ENCODE results near the gene EGFR. TPM values are rescaled to one million over a fixed set of nuclear protein-coding genes. Genes with fewer than 3 reads are reported as not detected.

Gene EGFR
- total and polyA plus RNA-seq, 2 donors (not counting 3 experiments of a cell fraction or from before 2014, with no cell fraction given), result 1.5 to 4.1 TPM

DNA sequence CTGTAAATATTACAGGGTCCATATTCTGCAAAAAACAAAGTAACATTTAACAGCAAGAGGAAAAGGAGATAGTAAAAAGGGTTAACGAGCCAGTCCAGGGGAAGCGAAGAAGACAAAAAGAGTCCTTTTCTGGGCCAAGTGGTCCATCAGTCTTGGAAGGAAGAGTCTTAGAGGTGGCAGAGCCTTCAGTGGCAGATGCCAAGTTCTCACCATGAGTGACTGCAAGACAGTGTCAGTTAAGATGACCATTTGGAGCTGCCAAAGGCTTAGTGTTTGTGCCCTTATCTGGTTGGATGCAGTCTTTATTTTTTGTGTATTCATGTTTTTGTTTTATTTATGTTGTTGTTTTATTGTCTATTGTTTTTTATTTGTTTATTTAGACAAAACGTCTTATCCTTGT, 220.6 kb downstream of the EGFR start:
- Histone ChIP-seq H3K27me3 (ENCODE audit: control insufficient read depth in 2 of 2, insufficient read depth in 2 of 2, low read length in 2 of 2) (peaks cover 15 to 23% of the 10 kb centered on the region in 2 experiments), H3K9me1 (replicated peaks; ENCODE audit: control insufficient read depth, extremely low read depth, insufficient read depth, low read length) (no peaks in the 10 kb centered on the region), H2AFZ (ENCODE audit: low read depth, low read length) (no peak overlapping the region), H3K4me1 (ENCODE audit: control insufficient read depth, extremely low read depth, insufficient read depth, low read length) (no peaks in the 10 kb centered on the region), H3K27ac (ENCODE audit: insufficient read depth, low read depth, low read length) (no peak overlapping the region), H3K79me2 (ENCODE audit: control insufficient read depth, insufficient read depth, low read length) (no peaks in the 10 kb centered on the region), H3K4me3 (replicated peaks in 1 of 3; ENCODE audit: insufficient read depth in 1 of 3, low read depth in 1 of 3, low read length in 3 of 3) (no peak overlapping the region), H3K9me3 (replicated peaks; ENCODE audit: control insufficient read depth, insufficient read depth, low read length) (no peaks in the 10 kb centered on the region), H3K9ac (replicated peaks; ENCODE audit: extremely low read depth, insufficient read depth, low read length) (no peak overlapping the region), H3K36me3 (ENCODE audit: control insufficient read depth in 2 of 2, extremely low read depth in 1 of 2, insufficient read depth in 2 of 2, low read length in 2 of 2) (no peaks in the 10 kb centered on the region), H3K4me2 (ENCODE audit: insufficient read depth, low read length) (no peak overlapping the region), H4K20me1 (replicated peaks; ENCODE audit: control insufficient read depth, extremely low read depth, insufficient read depth, low read length) (no peaks in the 10 kb centered on the region)
- ChIA-PET POLR2A (no interaction called here), CTCF (interaction anchor here (1.1 to 1.9 kb wide), 4 partner anchors 10 to 31 kb away, joined by 3 to 12 read pairs (median 7); no protein-coding TSS in a partner anchor)
- DNase-seq (ENCODE audit: low read depth, low spot score) (no peak), FAIRE-seq (no peak)
- no TSS peak for BruUV-seq (replicated peaks)
- TF ChIP-seq MAX (IDR thresholded peaks at IDR 0.05; ENCODE audit: insufficient read depth, insufficient read length), result no peak
- no peak for TF ChIP-seq POLR2A (IDR thresholded peaks at IDR 0.05; ENCODE audit: low read depth, low read length)
- TF ChIP-seq JUN (IDR thresholded peaks at IDR 0.05; ENCODE audit: borderline replicate concordance, insufficient read depth, insufficient read length, low read depth), result no peak
- TF ChIP-seq GATA2 (IDR thresholded peaks at IDR 0.05; ENCODE audit: insufficient read depth, insufficient read length, low read depth, low read length), result no peak
- no peak for TF ChIP-seq MYC (IDR thresholded peaks at IDR 0.05; ENCODE audit: low read depth, low read length)
- TF ChIP-seq POLR2AphosphoS5 (IDR thresholded peaks at IDR 0.05; ENCODE audit: insufficient read depth, low read depth, low read length), result no peak
- TF ChIP-seq EZH2 (IDR thresholded peaks at IDR 0.05; ENCODE audit: borderline replicate concordance, low read depth, low read length, severe bottlenecking), result no peak
- TF ChIP-seq FOS (IDR thresholded peaks at IDR 0.05; ENCODE audit: borderline replicate concordance, insufficient read depth, low read length), result no peak
- TF ChIP-seq, protein P1, sequence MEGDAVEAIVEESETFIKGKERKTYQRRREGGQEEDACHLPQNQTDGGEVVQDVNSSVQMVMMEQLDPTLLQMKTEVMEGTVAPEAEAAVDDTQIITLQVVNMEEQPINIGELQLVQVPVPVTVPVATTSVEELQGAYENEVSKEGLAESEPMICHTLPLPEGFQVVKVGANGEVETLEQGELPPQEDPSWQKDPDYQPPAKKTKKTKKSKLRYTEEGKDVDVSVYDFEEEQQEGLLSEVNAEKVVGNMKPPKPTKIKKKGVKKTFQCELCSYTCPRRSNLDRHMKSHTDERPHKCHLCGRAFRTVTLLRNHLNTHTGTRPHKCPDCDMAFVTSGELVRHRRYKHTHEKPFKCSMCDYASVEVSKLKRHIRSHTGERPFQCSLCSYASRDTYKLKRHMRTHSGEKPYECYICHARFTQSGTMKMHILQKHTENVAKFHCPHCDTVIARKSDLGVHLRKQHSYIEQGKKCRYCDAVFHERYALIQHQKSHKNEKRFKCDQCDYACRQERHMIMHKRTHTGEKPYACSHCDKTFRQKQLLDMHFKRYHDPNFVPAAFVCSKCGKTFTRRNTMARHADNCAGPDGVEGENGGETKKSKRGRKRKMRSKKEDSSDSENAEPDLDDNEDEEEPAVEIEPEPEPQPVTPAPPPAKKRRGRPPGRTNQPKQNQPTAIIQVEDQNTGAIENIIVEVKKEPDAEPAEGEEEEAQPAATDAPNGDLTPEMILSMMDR (IDR thresholded peaks at IDR 0.05; ENCODE audit: extremely low read depth in 1 of 2, insufficient read depth in 1 of 2, low read depth in 1 of 2, low read length in 2 of 2), result no peak
- intact Hi-C loops (cut with micrococcal nuclease), result no loop called here
- dilution Hi-C loops (cut with MboI; ENCODE audit: extremely low pct_ligation_motif_present, low sequenced_read_pairs), result no loop called here

Data from endothelial cell of umbilical vein (primary cell).